Measurements from ENCODE around the gene FAM72A.
"Not testable (repeated sequence)": the region's sequence is repeated elsewhere in the genome, so short reads cannot be mapped to it uniquely, and the experiment has no call there.

Gene FAM72A

DNA sequence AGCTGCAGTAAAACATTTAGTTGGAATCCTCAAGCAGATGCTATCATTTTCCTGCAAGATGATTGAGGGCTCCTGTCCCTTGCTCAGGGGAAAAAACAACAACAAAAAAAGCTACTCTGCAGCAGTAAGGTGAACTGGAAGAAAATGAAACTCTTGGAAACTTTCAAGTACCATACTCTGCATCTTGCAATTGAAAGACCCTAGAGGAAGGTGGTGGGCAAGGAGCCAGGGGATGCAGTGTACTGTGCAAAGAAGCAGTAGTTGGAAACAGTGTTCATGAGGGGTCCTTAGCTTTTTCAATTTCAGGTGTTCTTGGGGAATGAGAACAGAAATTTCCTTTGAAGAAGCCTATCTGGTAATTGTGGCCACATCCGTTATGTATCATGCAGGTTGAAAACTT is 8.2 kb upstream of the FAM72A start:
- not testable (repeated sequence) for DNase-seq

DNA sequence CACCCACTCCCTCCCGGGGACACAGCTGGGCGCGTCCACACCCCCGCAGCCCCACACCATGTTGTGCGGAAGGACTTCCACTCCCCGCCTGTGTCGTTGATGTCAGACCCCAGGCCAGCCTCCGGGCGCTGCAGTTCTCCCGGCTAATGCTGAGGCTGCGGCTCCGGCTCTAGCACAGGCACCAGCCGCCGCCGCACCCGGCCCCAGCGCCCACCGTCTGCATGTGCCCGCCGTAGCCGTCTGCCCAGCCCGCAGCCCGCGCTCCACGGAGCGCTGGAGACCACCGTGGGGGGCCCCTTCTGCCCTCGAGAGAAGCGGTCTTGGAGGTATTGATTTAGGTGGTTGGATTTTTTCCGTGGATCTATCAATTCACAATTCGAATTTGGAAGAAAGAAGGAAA is 2.9 kb upstream of the FAM72A start:
- not testable (repeated sequence) for DNase-seq

DNA sequence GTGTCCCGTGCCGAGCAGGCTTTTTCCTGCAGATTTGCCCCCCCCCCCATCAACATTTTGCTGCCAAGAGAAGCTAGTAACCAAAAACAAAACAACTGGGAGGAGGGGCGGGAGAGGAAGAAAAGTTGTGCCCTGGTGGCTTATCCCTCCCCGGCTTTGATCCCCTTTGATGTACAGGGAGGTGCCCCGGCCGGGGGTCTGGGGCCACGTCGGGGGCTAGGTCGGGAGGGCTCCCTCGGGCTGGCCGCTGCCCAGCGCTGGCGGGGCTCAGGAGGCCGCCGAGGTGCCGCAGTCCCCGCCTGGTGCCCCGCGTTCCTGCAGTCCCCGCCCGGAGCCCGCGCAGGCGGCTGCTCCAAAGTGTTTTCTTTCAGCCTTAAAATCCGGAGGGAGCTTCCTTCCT is 2.2 kb upstream of the FAM72A start:
- not testable (repeated sequence) for DNase-seq

DNA sequence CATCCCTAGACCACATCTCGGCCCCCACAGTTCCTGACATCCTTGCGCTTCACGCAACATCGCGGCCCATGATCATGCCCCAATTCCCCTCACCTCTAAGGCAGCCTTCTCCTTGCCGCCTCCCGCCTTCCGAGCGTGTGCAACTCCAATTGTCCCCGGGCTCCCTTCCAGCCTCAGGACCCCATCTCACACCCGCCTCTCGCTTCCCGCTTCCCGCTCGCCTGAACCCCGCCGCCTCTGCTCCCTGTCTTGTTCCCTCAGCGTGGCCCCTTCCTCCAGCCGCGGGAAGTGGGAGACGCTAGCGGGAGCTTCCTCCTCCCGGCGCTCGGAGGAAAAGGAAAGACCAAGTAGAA is 1.5 kb upstream of the FAM72A start:
- not testable (repeated sequence) for DNase-seq

DNA sequence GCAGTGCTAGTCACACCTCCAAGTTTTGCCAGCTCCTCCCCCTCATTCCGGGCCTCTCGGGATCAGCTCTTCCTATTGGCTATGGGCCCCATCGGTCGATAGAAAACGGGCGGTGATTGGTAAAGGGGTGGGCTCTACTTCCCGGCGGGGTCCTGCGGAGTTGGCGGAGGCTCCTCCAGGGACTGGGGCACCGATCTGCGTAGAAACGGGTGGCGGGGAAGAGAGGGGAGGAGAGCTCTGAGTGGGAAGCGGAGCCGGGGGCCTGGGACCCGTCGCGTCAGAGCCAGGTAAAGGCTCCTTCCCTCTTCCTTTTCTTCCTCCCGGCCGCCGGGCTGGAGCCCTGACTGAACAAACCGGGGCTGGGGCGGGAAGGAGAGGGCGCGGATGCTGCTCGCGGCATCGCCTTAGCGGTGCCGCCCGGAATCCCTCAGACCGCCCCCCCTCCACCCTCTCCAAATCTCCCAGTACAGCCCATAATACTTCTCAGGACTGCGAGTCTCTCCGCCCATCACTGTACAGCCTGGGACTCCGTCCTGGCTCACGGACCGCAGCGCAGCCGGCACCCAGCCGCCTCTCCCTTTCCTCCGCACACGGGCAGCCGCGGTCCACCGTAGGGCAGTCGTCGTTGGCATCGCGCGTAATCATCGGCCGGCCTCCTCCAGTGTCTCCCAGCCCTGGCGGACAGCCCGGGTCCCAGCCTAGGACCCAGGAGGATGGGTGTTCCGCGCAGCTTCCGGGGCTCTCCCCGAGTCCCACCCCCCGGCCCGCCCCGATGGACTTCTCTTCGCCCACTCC is 922 bp upstream of the FAM72A start, which contains the start of gene SRGAP2:
TSS of gene SRGAP2 (plus strand) at position 178 of the 795 bp plus-strand sequence. CDS start 2,430 bp downstream, outside the sequence.
- peak; percentile 40 for DNase-seq

DNA sequence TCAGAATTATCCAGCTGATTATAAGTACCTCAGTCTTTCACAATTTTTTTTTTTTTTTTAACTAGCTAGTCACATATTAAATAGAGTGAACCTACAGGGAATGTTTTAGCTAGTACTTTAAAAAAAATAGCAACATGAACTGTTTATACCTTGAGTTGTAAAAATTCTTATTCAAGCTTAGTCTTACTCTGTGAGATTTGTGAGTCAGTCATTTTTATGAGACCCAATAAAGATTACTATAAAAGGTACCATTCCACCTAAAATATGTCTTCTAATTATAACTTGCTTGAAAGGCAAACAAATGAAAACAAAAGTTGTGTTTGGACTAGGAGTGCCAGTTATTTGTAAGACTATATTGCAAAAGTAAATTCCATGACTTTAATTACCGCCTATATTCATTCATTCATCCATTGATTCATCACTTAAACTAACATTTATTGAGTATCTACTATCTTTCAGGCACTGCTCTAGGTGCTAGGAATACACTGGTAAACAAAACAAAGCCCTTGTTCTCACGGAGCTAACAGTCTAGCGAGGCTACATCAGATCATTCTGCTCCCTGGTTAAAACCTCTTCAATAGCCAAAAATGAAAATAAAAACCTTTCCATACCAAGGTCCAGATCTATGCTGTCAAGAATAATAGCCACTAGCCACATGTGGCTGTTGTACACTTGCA is 5.8 kb downstream of the FAM72A start:
- DNase-seq = not testable (repeated sequence)

DNA sequence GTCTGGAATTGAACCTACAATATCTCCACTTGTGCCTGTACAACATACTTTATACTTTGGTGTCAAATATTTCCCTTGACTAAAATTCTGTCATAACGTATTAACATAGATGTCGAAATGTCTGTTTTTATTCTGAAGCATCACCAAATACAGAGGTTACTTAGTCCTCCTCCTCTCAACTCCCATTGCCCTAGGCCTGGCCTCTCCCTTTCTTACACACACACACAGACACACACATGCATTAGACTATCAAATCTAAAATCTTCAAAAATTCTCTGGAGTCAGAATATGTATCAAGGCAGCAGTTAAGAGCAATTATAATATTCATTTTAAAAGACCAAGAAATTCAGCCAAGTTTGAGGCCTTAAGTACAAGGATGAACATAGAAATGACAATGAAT is 7.5 kb downstream of the FAM72A start:
- DNase-seq = not testable (repeated sequence)

DNA sequence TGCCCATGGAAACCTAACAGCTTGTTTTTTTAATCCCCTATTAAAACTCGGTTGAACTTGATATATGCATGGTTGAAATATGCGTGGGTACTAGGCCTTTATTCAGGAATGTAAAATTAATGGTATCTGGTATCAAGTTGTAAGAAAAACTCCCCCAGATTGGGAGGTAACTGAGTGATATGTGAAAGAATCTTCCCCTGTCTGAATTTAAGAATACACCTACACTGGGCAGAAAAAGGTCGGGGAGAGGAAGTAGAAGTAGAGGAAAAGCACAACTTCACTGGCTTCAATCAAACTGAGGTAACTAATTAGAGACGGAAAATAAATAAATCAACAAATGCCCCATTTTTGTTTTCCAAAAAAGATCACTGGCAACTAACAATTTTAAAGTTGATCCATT is 15.8 kb downstream of the FAM72A start:
- not testable (repeated sequence) for DNase-seq

DNA sequence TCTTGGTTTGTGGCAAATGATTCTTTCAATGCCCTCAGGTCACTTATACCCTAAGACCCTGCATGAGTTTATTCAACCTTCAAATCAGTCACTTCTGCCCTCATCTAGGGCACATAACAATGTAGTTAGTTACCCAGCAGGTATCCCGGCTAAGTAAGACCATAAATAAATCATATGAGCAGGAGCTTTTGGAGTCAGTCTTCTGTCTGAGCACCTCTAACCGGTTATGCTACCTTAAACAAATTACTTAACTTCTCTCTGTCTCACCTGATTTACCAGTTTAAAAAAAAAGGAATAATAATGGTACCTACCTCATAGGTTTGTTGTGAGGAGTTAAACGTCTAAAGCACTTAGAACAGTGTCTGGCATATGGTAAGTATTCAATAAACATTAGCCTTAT is 16.9 kb downstream of the FAM72A start:
- DNase-seq = not testable (repeated sequence)

DNA sequence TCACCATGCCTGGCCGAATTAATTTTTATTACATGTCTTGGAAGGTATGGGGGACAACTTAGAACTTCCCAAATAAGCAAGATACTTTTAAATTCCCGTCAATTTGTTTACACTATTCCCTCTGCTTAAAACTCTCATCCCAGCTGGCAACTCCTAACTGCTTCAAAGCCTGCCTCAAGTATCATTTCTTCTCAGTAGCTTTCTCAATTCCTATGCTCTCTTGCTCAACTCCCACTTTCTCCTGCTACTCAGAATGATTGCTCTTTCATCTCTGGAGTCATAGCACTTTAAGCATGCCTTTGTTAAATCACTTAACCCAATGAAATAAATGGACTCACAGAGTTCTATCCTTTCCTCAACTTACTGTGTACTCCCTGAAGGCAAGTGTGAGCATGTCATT is 18.9 kb downstream of the FAM72A start:
- DNase-seq = not testable (repeated sequence)

DNA sequence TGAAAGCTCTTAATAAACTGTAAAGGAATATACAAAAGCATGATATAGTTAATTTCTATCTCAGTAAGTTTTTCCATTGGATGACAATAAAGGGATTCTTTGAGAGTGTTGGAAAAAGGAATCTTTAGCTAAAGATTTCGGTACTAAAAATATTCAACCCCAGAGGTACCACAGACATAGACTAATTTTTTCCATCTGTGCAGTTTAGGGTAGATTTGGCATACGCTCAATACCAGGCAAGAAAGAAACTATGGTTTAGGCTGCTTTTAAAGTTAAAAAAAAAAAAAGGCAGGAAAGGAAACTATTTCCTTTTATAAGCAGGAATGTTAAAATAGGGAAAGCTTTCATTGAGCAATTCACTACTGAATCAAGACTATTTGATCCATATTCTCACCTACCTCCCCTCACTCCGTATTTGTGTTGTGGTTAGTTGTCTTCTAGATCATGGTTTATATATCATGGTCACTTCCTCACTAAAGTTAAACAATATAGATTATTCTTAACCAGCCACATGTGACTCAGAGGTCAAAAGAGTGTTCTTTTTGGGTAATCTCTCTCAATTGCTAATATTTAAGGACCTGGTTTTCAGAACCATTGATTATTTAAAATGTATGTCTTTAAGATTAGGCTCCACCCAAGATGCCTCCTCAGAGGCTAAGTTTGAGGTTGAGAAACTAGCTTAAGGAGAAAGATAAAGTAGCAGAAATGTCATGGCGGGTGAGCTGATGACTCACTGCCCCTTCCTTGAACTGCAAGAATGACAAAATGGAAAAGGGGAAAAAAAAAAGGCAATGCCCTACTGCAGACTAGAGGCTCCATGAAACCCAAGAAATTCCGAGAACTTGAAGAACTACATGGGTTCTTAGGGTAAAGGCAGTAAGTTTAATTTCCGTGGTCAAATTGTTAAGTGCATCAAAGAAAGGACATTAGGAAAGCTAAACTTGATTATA is 20.0 kb downstream of the FAM72A start:
- peak; percentile 42 for DNase-seq

DNA sequence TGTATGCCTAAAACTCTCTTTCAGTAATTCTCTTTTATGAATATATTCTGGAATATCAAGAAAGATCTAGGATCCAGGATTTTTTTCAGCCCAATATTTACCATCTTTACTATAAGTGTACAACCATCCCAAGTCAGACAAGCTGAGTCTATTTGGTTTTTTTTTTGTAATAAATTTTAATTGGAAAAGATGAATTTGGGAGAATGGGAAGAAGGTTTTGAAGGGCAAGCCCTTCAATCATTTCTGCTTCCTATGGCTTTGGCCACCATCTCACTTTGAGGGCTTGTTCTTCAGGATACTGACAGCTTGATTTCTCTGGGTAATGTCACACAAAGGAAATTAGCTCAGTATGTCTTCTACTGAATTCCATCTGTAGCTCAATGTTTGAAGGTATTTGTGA is 23.0 kb downstream of the FAM72A start:
- not testable (repeated sequence) for DNase-seq

DNA sequence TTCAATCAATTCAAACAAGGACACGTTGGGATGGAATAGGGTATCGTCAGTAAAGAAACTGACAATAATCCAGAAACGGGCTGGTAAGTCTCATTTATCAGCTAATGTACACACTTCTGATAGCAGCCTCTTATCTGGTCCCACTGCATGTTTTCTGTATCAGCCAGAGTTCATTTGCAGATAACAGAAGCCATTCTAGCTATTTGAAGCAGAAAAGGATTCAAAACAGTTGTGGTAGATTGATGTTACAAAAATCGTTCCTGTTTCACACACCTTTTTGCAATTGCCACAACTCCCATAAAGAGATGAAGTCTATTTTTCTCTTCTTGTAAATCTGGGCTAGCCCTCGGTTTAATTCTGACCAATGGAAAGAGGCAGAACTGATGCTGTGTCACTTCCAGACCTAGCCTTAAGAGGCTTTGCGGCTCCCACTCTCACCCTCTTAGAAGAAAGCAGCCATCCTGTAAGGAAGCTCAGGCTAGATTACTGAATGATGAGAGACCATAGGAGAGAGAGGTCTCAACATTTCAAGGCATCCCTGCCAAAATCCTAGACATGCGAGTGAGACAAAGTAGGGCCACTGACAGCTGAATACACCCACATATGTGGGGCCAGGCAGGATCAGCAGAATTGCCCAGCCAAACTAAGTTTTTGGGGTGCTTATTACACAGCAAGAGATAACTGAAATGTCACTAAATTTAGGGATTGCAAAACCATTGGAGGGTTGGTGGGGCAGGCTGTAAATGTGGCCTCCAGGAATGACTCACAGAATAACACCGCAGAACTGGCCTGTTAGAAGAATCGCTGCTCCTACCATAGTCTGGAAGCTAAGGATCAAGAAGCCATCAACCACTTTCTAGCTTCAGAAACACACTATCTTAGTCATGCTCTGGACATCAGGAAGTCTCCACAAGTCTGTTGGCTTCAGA is 24.3 kb downstream of the FAM72A start:
- peak; percentile 29 for DNase-seq

DNA sequence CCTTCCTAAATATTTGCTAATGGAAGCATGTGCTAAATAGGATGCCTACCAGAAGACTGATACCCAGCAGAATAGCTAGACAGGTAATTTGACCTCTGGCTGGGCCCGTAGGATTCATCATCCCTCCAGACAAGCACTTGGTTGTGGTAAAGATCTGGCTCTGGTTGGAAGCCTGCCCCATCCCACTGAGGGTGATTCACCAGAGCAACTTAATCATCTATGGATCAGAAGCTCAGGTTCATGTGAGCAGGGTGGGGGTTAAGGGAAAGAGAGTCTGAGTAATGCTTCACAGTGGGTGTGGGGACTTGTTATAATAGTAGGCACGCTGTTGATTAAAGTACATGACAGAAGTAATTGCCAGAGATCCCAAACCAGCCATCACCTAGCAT is 26.5 kb downstream of the FAM72A start:
- DNase-seq = not testable (repeated sequence)

DNA sequence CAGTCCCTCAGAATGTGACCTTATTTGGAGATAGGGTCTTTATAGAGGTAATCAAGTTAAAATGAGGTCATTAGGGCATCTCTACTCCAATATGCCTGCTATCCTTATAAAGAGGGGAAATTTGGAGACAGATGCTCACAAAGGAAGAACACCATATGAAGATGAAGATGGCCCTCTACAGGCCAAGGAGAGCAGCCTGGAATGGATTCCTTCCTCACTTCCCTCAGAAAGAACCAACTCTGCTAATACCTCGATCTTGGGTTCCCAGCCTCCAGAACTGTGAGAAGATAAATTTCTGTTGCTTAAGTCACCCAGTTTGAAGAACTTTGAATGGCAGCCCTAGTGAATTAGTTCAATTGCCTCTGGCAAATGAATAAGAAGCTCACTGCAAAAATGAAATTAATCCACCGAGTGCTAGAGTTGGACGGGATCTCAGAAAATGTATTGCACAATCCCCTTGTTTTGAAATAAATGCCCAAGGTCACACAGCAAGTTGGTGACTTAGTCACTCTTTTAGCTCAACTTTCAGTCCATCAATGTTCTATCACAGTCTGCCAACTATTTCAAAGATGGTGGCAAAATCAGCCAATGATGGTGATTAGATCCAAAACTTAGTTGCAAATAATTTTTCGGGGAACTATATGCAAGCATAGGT is 27.1 kb downstream of the FAM72A start:
- DNase-seq = peak; percentile 60

DNA sequence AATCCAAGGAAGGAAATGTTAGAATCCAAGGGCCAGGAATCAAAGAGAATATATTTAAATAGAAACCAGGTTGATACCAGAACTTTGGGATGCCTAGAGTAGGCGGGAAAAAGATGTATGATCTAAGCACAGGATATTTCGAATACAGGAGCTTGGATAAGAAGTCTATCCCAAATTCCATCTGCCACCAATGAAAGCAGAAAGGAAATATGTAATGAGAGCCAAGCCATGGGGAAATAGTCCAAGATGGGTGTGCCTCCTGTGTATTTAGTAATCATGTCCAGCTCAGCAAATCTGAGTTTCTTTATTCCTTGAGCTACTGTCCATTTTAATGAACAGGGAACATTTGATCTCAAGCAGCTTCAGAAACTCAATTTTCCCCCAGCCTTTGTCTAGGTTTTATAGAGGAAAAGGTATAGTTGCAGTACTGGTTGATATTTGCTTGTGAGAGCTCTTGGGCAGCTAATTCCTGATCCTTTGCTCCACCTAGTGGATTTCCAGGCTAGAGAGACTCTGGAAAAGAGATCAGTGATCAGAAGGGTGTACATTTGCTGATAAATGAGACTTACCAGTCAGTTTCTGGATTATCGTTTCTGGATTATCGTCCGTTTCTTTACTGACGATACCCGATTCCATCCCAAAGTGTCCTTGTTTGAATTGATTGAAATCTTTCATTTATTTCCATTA is 28.3 kb downstream of the FAM72A start:
- not testable (repeated sequence) for DNase-seq

DNA sequence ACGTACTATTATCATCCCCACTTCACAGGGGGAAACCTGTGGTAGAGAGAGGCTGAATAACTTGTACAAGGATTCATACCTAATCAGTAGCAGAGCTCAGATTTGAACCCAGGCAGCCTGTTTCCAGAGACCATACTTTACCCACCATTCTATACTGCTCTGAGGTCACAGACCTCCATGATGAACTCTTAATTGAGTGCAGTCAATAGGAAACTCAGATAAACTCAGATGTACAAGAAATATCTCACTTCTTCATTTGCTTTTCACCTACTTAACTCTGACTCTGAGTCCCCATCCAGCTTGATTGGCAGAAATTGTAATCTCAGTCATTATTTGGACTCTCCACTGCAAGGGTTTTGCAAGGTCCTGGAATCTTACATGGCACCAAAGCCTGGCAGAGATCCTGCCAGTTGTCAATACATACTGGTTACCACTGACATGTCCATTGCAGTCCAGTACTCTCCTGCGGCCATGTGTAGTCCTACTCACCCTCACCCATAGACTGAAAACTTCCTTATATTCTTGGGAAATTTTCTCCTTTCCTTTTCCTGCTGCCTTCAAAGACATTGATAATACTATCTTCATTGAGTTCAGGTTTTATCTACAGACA is 29.4 kb downstream of the FAM72A start:
- not testable (repeated sequence) for DNase-seq

DNA sequence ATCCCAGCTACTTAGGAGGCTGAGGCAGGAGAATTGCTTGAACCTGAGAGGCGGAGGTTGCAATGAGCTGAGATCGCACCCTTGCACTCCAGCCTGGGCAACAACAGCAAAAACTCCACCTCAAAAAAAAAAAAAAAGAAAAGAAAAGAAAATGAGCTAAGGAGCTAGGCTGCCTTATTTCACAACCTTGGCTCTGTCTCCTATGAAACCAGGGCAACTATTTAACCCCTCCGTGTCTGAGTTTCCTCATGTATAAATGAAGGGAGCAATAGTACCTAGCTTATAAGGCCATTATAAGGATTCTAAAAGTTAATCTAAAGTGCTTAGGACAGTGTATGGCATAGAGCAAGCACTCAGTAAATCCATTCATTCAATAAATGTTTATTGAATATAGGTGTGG is 32.8 kb downstream of the FAM72A start:
- DNase-seq = peak; percentile 15

DNA sequence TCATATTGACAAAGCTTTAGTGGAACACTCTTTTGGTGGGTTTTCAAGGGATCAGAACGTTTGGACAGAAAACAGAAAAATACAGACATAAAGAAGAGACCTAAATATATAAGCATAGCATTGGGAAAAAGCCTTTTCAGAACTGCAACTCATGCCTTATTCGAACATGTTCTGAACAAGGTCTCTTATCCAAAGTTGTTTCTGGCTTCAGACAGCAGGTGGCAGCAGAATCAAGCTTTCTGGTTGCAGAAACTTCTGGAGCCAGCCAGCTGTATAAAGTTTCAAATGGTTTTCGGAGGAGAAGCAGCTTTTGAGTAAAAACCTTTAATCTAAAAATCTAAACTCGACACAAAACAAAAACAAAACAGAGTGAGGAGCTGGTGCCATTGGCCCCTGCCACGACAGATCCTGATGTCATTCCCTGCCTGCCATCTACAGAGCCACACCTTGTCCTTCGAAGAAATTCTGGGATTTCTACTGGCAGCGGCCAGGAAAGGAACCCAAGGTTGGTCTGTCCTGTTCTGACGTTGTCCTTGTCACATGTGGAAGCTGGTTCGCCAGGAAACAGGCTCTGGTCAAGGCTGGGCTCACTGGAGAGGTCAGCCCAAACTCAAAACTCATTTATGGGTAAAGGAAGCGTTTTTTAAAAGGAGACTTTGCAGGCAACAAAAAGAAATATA is 35.1 kb downstream of the FAM72A start:
- not testable (repeated sequence) for DNase-seq
